Neural cell (in vitro differentiated cells): Measurements from ENCODE around the gene MKNK1. TPM values are rescaled to one million over a fixed set of nuclear protein-coding genes. Genes with fewer than 3 reads are reported as not detected.

Source experiments
- H2AFZ ChIP-seq: fragments of 200-600, 300-800 bp; sonication (generic), shearing (Covaris generic); 2 replicates; pipeline ENCODE4 v1.6.0; 2014; ENCODE audit warnings: low read depth, mild to moderate bottlenecking, antibody characterized with exemption, low read length, moderate library complexity
- H3F3A ChIP-seq: fragments of 200-600 bp; shearing (Covaris generic); 2 replicates; pipeline ENCODE4 v1.6.1; 2016; ENCODE audit warnings: mild to moderate bottlenecking, moderate library complexity, mixed read lengths, antibody characterized with exemption, low read length; ENCODE audit not compliant: insufficient read depth, poor library complexity, severe bottlenecking
- H3K27ac ChIP-seq: fragments of 200-600, 300-800 bp; sonication (generic), shearing (Covaris generic); 2 replicates; pipeline ENCODE4 v1.5.1; 2014; ENCODE audit warnings: mild to moderate bottlenecking, low read length, moderate library complexity
- H3K27me3 ChIP-seq: fragments of 300-800, 200-600 bp; sonication (generic), shearing (Covaris generic); 2 replicates; pipeline ENCODE4 v1.6.0; 2014; ENCODE audit warnings: mild to moderate bottlenecking, low read depth, low read length, moderate library complexity; ENCODE audit not compliant: insufficient read depth
- H3K36me3 ChIP-seq: fragments of 300-800, 200-600 bp; sonication (generic), shearing (Covaris generic); 2 replicates; pipeline ENCODE4 v1.5.1; 2014; ENCODE audit warnings: mild to moderate bottlenecking, antibody characterized with exemption, low read length, moderate library complexity; ENCODE audit not compliant: insufficient read depth
- H3K4me2 ChIP-seq: fragments of 300-800, 200-600 bp; sonication (generic), shearing (Covaris generic); 2 replicates; pipeline ENCODE4 v1.6.0; 2014; ENCODE audit warnings: mild to moderate bottlenecking, low read length
- H3K4me3 ChIP-seq: fragments of 300-800, 200-600 bp; sonication (generic), shearing (Covaris generic); 2 replicates; pipeline ENCODE4 v1.5.1; 2014; ENCODE audit warnings: mild to moderate bottlenecking, low read length, moderate library complexity
- H3K79me2 ChIP-seq: fragments of 200-600 bp; shearing (Covaris generic); replicated peaks from 2 replicates; pipeline ENCODE4 v1.6.0; 2014; ENCODE audit warnings: mild to moderate bottlenecking, low read length, moderate library complexity; ENCODE audit not compliant: insufficient read depth
- H3K9ac ChIP-seq: fragments of 300-800, 200-600 bp; sonication (generic), shearing (Covaris generic); 2 replicates; pipeline ENCODE4 v1.6.1; 2016; ENCODE audit warnings: mild to moderate bottlenecking, low read length, mixed read lengths
- H3K9me2 ChIP-seq: fragments of 200-600 bp; shearing (Covaris generic); 2 replicates; pipeline ENCODE4 v1.6.1; 2016; ENCODE audit warnings: mild to moderate bottlenecking, low read length, mixed read lengths; ENCODE audit not compliant: insufficient read depth
- H3K9me3 ChIP-seq: fragments of 200-600, 300-800 bp; sonication (generic), shearing (Covaris generic); 2 replicates; pipeline ENCODE4 v1.6.1; 2016; ENCODE audit warnings: mild to moderate bottlenecking, mixed run types, low read length, moderate library complexity, mixed read lengths
- H4K20me1 ChIP-seq: fragments of 200-600 bp; shearing (Covaris generic); 2 replicates; pipeline ENCODE4 v1.6.1; 2016; ENCODE audit warnings: mild to moderate bottlenecking, mixed run types; ENCODE audit not compliant: insufficient read depth
- EP300 ChIP-seq: fragments of 450-650 bp; conservative IDR thresholded peaks from 2 replicates; pipeline ENCODE4 v1.6.1; 2014; ENCODE audit warnings: antibody characterized with exemption, mild to moderate bottlenecking, moderate library complexity; ENCODE audit not compliant: poor library complexity, severe bottlenecking
- EZH2 ChIP-seq: fragments of 200-600, 300-800 bp; shearing (Covaris generic), sonication (generic); IDR thresholded peaks from 2 replicates; pipeline ENCODE4 v1.6.1; 2014; ENCODE audit warnings: antibody characterized with exemption, low read length, borderline replicate concordance, mild to moderate bottlenecking; ENCODE audit not compliant: insufficient read depth, poor library complexity, severe bottlenecking
- MXI1 ChIP-seq: fragments of 450-650 bp; conservative IDR thresholded peaks from 2 replicates; pipeline ENCODE4 v1.6.1; 2014; ENCODE audit warnings: antibody characterized with exemption, mild to moderate bottlenecking; ENCODE audit not compliant: poor library complexity, severe bottlenecking
- POLR2AphosphoS5 ChIP-seq: IDR thresholded peaks from 2 replicates; pipeline ENCODE4 v1.6.1; 2012
- RAD21 ChIP-seq: fragments of 450-650 bp; conservative IDR thresholded peaks from 2 replicates; pipeline ENCODE4 v1.6.1; 2014; ENCODE audit warnings: antibody characterized with exemption, mild to moderate bottlenecking, moderate library complexity
- SMC3 ChIP-seq: fragments of 450-650 bp; conservative IDR thresholded peaks from 2 replicates; pipeline ENCODE4 v1.6.1; 2014; ENCODE audit warnings: antibody characterized with exemption, mild to moderate bottlenecking, moderate library complexity; ENCODE audit not compliant: poor library complexity
- TAF1 ChIP-seq: IDR thresholded peaks from 2 replicates; pipeline ENCODE4 v1.6.1; 2012; ENCODE audit warnings: low read depth
- polyA plus RNA-seq: library from polyadenylated mRNA; depleted of rRNA; stranded (reverse); fragments of >200 nt; gene quantifications from 2 replicates; pipeline ENCODE4 v1.2.3, GENCODE V29; 2014
- TF ChIP-seq, protein P1 (sequence below): fragments of 450-650 bp; IDR thresholded peaks from 2 replicates; pipeline ENCODE4 v1.5.1; 2014; ENCODE audit warnings: antibody characterized with exemption, mild to moderate bottlenecking, moderate library complexity; ENCODE audit not compliant: poor library complexity, severe bottlenecking
- TF ChIP-seq, protein P2 (sequence below): IDR thresholded peaks from 2 replicates; pipeline ENCODE4 v1.6.1; 2012; ENCODE audit warnings: borderline replicate concordance

MKNK1 gene
- polyA plus RNA-seq, 1 donor from 2014 or later = 9.6 TPM

GRCh38 chr1:46524843-46525242, 79.2 kb downstream of the MKNK1 start:
- Histone ChIP-seq H3K9ac (no peak overlapping the region), H3K4me3 (no peak overlapping the region), H2AFZ (no peak overlapping the region), H3K79me2 (no peaks in the 10 kb centered on the region), H3K9me2 (no peaks in the 10 kb centered on the region), H3F3A (no peaks in the 10 kb centered on the region), H4K20me1 (no peaks in the 10 kb centered on the region), H3K27me3 (peaks cover 46% of the 10 kb centered on the region), H3K4me2 (no peak overlapping the region), H3K9me3 (no peaks in the 10 kb centered on the region), H3K36me3 (no peaks in the 10 kb centered on the region), H3K27ac (no peak overlapping the region)
- TF ChIP-seq SMC3 (no peak), MXI1 (no peak), POLR2AphosphoS5 (no peak), RAD21 (no peak)

- Histone ChIP-seq H3K27ac (no peak overlapping the region), H3K9me2 (no peaks in the 10 kb centered on the region), H4K20me1 (no peaks in the 10 kb centered on the region), H3K9ac (no peak overlapping the region), H3K36me3 (no peaks in the 10 kb centered on the region), H3K9me3 (no peaks in the 10 kb centered on the region), H2AFZ (no peak overlapping the region), H3K79me2 (no peaks in the 10 kb centered on the region), H3K27me3 (peaks cover 37% of the 10 kb centered on the region), H3F3A (no peaks in the 10 kb centered on the region), H3K4me2 (no peak overlapping the region), H3K4me3 (no peak overlapping the region)
- no peak for TF ChIP-seq SMC3
- no peak for TF ChIP-seq EP300
- no peak for TF ChIP-seq POLR2AphosphoS5
- no peak for TF ChIP-seq EZH2
- no peak for TF ChIP-seq TAF1
- TF ChIP-seq, protein P1, sequence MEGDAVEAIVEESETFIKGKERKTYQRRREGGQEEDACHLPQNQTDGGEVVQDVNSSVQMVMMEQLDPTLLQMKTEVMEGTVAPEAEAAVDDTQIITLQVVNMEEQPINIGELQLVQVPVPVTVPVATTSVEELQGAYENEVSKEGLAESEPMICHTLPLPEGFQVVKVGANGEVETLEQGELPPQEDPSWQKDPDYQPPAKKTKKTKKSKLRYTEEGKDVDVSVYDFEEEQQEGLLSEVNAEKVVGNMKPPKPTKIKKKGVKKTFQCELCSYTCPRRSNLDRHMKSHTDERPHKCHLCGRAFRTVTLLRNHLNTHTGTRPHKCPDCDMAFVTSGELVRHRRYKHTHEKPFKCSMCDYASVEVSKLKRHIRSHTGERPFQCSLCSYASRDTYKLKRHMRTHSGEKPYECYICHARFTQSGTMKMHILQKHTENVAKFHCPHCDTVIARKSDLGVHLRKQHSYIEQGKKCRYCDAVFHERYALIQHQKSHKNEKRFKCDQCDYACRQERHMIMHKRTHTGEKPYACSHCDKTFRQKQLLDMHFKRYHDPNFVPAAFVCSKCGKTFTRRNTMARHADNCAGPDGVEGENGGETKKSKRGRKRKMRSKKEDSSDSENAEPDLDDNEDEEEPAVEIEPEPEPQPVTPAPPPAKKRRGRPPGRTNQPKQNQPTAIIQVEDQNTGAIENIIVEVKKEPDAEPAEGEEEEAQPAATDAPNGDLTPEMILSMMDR = no peak
- TF ChIP-seq MXI1 = no peak
- no peak for TF ChIP-seq RAD21
- TF ChIP-seq, protein P2, sequence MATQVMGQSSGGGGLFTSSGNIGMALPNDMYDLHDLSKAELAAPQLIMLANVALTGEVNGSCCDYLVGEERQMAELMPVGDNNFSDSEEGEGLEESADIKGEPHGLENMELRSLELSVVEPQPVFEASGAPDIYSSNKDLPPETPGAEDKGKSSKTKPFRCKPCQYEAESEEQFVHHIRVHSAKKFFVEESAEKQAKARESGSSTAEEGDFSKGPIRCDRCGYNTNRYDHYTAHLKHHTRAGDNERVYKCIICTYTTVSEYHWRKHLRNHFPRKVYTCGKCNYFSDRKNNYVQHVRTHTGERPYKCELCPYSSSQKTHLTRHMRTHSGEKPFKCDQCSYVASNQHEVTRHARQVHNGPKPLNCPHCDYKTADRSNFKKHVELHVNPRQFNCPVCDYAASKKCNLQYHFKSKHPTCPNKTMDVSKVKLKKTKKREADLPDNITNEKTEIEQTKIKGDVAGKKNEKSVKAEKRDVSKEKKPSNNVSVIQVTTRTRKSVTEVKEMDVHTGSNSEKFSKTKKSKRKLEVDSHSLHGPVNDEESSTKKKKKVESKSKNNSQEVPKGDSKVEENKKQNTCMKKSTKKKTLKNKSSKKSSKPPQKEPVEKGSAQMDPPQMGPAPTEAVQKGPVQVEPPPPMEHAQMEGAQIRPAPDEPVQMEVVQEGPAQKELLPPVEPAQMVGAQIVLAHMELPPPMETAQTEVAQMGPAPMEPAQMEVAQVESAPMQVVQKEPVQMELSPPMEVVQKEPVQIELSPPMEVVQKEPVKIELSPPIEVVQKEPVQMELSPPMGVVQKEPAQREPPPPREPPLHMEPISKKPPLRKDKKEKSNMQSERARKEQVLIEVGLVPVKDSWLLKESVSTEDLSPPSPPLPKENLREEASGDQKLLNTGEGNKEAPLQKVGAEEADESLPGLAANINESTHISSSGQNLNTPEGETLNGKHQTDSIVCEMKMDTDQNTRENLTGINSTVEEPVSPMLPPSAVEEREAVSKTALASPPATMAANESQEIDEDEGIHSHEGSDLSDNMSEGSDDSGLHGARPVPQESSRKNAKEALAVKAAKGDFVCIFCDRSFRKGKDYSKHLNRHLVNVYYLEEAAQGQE = no peak
Measured at GRCh38 chr1:46523496-46524353, 80.3 kb downstream of the MKNK1 start.
